GM18517 (cell line): ENCODE measurements around the gene KDM2A.
A peak's percentile ranks its signal among the peaks of the same experiment; 100 is the strongest.
"Not testable (repeated sequence)": the region's sequence is repeated elsewhere in the genome, so short reads cannot be mapped to it uniquely, and the experiment has no call there.

ENCODE experiments used
- ATAC-seq: cut with Tn5 transposase; IDR thresholded peaks from one replicate; pipeline ENCODE4 v1.9.1; 2021; ENCODE audit warnings: mild to moderate bottlenecking, moderate library complexity; ENCODE audit not compliant: unreplicated experiment

KDM2A gene

DNA sequence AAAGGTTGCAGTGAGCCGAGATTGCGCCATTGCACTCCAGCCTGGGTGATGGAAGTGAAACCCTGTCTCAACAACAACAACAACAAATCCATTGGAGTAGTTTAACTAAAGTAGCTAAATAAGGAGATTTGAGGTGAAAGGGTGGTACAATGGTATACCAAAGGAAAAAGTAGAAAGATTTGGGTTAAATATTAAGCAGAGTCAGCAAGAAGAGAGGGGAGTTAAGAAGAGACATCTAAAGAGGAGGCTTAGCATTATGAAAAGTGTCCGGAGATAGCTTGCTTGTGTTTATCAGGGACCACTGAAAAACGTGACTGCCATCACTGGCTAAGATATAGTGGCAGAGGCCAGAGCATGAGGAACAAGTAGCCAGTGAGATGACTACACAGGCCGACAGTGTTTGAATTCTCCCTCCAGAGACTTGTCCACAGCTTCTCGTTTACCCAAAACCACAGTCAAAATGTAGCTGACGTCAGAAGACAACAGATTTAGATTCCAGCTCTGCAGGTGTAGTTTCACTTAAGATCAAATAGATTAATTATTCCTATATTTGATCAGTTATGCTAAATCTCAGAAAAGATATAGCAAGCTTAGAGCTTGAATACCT lies 114.6 kb downstream of the KDM2A start:
- ATAC-seq, result no peak

DNA sequence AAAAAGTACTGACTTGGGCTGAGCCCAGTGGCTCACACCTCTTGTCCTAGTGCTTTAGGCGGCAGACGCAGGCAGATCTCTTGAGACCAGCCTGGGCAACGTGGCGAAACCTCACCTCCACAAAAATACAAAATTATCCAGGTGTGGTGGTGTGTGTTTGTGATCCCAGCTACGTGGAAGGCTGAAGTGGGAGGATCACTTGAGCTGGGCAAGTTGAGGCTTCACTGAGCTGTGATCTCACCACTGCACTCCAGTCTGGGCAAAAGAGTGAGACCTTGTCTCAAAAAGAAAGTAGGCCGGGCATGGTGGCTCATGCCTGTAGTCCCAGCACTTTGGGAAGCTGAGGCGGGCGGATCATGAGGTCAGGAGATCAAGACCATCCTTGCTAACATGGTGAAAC lies 115.5 kb downstream of the KDM2A start:
- ATAC-seq, result not testable (repeated sequence)

DNA sequence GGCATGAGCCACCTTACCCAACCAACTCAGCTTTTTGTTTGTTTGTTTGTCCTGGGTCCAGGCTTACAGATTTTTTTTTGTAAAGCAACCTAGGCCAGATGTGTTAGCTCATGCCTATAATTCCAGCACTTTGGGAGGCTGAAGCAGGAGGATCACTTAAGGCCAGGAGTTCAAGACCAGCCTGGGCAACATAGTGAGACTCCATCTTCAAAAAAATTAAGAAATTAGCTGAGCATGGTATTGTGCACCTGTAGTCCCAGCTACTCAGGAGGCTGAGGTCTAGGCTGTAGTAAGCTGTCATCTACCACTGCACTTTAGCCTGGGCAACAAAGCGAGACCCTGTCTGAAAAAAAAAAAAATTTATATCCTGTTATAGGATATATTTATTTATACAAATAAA lies 118.5 kb downstream of the KDM2A start:
- no peak for ATAC-seq

DNA sequence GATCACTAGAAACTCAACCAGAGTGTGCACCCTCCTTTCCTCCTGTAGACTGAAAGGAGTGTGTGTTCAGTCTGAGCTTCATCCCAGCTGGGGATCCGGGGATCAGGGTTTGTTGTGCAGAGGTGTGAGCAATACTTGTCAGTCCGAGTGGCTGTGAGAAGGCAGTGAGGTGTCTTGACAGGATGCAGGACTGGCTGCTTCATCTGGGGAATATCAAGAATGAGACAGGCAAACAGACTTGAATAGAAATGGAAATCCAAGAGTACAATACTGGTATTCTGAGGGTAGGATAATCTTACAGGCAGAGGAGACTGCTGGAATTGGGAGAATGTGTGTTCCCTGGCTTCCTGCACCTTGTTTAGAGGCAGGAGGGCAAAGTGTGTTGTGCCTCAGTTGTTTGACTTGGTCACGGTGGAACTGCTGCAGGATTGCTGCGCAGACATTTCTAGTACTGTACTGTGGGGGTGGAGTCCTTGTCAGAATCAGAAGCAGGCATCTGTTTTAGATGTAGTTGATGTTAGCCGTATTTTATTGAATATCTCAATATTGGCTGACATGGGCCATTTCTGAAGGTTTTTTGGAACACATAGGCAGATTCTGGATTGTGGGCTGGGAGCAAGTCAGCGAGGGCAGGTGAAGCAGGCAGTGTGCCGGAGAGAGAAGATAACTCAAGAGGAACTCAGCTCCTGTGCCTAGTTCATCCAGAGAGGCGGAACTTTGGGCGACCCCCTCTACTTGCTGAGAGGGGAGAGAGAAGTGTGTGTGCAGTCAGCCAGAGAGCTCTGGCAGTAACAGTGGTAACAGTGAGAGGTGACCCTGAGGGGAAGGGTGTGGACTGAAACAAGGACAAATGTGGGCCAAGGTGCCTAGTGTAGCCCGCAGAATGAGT lies 120.1 kb downstream of the KDM2A start:
- ATAC-seq, result peak; percentile 18

DNA sequence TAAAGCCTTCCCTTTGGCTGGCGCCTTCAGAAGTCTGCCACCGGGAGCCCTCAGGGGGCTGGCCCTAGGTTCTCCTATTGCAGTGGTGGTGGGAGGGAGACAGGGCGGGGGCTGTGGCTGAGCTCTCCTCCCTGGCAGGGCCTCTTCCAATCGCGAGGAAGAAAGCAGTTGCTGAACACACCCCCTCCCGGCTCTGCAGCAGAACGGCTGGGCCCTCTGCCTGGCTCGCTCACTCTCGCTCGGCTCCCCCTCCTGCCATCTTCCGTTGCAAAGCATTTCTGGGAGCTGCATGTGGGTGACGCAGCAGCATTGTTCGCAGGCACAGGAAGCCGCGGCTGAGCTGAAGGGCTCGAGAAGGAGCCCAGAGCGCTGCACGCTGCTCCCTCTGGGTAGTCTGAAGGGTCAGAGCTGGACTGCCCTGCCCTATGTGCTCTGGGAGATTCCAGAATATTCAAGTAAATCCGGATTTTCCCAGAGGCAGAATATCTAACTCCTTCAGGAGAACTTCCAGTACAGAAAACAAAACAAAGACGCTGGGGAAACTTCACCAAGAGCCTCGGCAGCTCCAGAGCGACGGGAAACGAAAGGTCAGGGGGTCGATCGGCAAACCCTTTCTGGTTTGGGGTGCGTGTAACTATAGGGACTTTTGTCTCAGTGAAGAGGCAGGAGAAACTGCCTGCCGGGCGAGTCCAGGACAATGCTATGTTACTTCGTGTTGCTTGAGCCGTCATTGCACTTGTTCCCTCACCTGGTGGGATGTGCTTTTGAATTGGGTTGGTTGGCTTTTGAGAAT lies 120.9 kb downstream of the KDM2A start:
- peak; percentile 83 for ATAC-seq

DNA sequence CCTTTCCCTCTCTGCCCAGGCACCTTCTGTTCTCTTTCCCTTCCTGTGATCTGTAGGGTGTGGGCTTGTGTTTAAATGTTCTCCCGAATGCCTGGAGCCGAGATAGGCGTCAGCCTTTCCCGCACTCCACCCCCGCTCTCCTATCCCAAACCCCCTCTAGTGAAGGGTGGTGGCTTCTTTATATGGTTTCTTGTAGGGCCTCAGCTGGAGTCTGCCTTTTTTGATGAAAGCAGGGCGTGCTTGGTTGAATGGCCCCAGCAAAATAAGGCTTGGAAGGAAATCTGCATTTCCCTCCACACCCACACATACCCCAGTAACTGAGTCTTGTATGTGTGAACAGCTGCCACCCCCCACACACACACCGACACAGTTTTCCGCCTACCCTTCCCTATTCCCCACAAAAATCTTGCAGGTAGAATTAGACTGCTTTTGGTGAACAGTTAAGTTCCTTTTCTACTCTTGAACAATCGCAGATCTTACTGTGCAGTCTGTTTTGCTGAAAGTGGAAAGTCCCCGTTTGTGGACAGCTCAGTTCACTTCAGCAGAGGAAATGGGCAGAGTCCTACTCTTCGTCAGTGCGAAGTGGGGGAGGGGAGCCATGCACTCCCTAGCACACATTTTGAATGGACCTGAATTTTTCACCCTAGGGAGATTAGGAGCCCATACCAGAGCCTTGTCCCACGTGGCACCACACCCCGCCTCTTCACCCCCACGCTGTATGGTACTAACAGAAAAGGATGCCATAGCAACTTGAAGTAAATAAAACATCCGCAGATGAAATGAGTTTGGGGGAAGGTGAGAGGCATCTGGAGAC lies 121.7 kb downstream of the KDM2A start:
- ATAC-seq, result peak; percentile 30

DNA sequence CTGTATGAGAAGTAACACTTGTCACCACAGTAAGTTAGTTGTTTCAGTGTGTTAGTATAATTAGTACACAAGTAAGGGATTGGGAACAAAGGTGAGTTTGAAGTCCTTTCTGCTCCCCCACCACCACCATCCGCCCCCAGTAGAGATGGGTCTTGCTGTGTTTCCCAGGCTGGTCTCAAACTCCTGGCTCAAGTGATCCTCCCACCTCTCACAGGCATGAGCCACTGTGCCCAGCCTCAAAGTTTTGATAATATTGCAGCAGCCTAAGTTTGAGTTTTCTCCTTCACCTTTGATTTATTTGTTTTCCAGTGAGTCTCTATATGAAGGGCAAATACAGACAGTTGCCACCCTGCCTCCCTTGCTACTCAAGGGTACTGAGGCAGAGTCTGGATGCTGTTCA lies 123.5 kb downstream of the KDM2A start:
- no peak for ATAC-seq

DNA sequence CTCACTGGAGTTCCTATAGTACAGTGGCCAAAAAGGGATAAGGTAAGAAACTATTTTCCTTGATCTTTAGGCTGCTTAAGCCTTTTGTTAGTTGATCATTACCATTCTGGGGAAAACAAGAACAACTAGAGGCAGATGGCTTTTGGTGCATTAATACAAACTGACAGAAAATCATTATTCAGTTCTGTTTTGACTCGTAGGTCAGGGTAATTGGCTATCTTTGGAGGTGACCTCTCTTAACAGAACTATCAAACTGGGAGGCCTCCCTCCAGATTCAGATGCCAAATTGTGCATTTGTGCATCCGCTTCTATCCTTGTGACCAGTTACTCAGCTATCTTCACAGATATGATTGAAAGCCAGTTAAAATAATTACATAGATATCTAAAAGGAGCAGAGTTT lies 124.0 kb downstream of the KDM2A start:
- ATAC-seq, result no peak

DNA sequence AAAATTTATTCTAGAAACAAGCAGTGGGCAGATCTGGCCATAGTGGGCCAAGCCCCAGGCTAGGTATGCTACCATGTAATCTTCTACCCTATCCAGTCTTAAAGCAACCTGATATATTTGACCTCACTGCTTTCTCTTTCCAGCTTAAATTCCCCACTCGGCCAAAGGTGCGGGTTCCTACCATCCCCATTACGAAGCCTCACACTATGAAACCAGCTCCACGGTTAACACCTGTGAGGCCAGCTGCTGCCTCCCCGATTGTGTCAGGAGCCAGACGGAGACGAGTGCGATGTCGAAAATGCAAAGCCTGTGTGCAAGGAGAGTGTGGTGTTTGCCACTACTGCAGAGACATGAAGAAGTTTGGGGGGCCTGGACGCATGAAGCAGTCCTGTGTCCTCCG lies 126.0 kb downstream of the KDM2A start:
- ATAC-seq, result no peak

DNA sequence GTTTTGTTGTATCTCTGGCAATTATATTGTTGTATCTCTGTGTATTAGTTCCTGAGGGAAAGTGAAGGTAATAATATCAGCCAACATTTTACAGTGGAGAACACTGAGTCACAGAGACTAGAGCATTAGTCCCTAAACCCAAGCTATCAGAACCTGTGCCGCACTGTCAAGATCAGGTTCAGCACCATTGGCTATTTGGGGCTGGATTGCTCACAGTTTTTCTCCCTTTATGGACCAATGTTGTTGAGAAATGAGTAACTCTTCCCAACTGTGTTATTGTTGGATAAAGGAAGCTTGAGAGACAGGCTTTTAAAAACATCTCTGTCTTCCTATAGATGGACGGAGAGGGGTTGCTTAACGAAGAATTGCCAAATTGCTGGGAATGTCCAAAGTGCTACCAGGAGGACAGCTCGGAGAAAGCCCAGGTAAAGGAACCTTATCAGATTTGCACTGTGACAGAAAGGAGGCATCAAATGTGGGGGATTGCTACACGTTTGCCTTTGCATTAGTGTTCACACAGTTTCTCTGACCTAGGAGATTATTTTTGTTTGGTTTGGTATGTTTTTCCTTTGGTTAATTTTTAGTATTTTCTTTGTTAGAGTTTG lies 129.0 kb downstream of the KDM2A start:
- no peak for ATAC-seq

DNA sequence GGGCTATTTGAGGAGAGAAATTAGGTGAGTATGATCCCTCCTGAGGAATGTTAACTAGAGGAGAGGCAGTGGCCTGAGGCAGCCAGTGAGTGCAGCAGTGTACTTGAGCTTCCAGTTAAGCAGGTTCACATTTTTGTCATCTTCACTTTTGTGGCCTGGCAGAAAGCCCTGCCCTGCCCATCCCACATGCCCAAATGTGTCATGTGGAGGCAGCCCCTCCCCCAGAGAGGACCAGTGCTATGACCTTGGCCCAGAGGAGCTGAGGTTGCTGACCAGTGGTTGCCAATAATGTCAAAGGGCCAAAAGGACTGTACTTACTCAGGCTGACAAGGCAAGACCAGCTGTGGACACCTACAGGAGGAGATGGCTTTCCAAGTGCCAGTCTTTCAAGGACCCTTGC lies 129.6 kb downstream of the KDM2A start:
- ATAC-seq, result no peak

DNA sequence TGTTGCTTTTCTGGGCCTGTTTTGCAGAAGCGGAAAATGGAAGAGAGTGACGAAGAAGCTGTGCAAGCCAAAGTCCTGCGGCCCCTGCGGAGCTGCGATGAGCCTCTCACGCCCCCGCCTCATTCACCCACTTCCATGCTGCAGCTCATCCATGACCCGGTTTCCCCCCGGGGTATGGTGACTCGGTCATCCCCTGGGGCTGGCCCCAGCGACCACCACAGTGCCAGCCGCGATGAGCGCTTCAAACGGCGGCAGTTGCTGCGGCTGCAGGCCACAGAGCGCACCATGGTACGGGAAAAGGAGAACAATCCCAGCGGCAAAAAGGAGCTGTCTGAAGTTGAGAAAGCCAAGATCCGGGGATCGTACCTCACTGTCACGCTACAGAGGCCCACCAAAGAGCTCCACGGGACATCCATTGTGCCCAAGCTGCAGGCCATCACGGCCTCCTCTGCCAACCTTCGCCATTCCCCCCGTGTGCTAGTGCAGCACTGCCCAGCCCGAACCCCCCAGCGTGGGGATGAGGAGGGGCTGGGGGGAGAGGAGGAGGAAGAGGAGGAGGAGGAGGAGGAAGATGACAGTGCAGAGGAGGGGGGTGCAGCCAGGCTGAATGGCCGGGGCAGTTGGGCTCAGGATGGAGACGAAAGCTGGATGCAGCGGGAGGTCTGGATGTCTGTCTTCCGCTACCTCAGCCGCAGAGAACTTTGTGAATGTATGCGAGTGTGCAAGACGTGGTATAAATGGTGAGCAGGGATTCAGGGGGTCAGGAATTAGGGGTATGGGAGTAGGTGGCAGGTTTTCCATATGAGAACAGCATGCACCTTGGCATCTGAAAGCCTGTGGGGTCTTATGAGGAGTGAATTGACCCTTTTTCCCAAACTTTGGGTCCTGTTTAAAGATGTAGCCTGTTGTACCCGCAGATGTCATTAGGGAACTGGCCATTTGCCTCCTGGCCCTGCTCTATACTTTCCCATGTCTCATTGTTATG lies 131.3 kb downstream of the KDM2A start:
- no peak for ATAC-seq

DNA sequence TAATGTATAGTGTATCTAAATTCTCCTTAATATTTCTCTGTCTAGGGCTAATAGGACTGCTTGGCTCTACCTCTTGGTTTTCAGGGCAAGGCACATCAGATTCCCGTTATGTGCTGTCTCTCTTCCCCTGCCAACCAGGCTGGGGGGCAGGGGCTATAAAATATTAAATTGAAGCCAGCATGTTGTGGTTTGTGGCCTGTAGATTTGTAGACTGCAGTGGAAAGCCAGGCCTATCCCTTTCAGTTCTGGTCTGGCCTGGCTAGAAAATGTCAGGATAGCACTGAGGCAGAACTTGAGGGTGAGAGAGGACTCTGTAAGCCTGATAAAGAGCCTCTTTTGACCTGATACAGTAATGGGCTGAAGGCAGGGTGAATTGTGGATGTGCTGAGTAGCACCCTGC lies 132.8 kb downstream of the KDM2A start:
- no peak for ATAC-seq

DNA sequence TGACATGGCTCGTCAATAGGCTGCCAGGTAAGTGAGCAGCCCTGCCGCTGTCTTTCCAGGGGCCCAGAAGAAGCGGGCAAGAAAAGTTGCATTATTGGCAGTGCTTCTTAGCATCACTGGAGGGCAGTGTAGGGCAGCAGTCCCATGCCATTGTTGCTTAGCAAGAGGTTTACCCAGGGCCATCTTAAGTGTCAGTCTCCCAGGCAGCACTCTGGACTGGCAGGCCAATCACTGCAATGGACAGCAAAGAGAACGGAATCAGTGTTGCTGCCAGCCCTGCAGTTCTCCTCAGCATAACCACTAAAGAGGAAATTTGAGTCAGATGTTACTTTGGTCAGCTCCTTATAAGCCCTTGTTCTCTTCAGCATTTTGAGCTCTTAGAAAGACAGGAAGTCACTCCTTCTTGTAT lies 133.8 kb downstream of the KDM2A start:
- ATAC-seq, result no peak

DNA sequence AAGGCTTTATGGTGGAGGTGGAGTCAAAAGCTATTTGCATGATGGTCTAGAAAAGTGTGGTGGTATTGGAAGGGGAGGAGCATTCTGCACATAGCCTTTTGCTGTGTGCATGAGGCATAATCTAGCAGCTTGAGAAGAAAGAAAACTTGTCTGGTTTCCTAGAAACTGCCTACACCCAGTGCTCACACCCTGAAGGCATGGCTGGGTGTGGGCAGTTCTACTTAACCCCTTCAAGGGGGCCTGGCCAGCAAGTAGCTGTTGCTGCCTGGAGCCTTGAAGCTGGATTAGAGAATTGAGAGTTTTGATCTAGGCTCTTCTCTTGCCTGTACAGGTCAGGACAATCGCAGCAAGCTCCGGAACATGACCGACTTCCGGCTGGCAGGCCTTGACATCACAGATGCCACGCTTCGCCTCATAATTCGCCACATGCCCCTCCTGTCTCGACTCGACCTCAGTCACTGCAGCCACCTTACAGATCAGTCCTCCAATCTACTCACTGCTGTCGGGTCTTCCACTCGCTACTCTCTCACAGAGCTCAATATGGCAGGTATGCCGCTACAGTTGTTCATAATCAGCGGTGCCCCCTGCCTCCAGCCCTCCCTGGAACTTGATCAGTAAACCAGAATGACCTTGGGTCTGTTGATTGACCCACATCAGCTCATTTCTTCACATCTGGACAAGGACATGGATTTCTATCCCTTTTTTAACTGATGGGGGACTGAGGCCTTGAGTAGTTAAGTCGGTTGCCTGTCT lies 135.0 kb downstream of the KDM2A start:
- ATAC-seq, result no peak

DNA sequence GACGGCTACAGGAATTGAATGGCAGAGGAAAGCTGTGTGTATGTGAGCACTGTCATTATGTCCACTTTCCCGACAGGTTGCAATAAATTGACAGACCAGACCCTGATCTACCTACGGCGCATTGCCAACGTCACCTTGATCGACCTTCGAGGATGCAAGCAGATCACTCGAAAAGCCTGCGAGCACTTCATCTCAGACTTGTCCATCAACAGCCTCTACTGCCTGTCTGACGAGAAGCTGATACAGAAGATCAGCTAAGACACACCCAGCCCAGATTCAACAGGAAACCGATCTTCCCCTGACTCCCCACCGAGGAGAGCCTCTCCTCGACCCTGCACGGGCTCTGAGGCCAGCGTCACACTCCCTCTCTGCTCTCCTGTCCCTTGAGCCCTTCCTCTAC lies 135.7 kb downstream of the KDM2A start:
- ATAC-seq, result no peak

DNA sequence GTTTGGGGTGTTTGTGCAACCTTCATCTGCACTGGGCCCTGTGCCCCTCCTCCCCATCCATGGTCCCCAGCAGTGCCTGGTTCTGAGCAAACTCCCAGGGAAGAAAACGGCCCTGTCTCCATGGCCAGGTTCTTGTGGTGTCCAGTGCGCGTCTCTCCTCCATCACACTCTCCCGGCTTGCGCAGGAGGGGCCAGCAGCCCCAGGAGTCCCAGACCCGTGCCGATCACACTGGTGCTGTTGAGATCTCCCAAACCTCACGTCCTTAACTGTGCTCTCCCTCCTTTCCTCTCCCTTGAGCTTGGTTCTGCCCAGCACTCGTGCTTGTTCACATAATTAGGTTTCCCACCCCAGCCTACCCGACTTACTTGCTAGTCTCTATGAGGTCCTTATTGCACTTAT lies 136.3 kb downstream of the KDM2A start:
- ATAC-seq, result no peak

DNA sequence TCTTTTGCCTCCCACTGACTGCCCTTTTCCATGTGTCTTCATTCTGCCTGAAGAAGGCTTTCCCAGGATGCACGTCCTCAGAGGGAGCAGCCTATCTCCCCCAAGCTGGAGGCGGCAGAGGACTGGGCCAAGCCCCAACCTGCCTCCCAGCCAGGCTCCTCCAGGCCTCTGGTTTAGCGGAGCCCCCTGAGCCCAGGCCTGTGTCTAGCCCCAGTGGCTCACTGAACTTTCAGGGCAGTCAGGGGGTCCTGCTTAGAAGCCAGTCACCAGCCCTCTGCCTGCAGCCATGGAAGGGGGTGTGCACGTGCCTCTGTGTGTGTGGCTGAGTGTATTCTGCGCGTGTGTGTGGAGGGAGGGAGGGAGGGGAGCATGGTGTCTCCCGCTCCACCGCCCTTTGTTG lies 136.8 kb downstream of the KDM2A start:
- ATAC-seq, result no peak
